Osteocyte (in vitro differentiated cells): ENCODE measurements around the gene FADS2. TPM values are rescaled to one million over a fixed set of nuclear protein-coding genes. Genes with fewer than 3 reads are reported as not detected.
A peak's percentile ranks its signal among the peaks of the same experiment; 100 is the strongest.

Experiments used
- DNase-seq: peaks from one replicate; pipeline ENCODE4 v3.0.0; 2021; ENCODE audit warnings: mixed read lengths; ENCODE audit not compliant: unreplicated experiment; ENCODE audit errors: extremely low spot score
- H3K27ac Mint-ChIP-seq: one replicate; pipeline ENCODE4 v1.8.0; 2021; ENCODE audit warnings: mild to moderate bottlenecking, mixed read lengths; ENCODE audit not compliant: unreplicated experiment
- H3K27me3 Mint-ChIP-seq: one replicate; pipeline ENCODE4 v1.8.0; 2021; ENCODE audit warnings: mixed read lengths; ENCODE audit not compliant: unreplicated experiment
- H3K36me3 Mint-ChIP-seq: one replicate; pipeline ENCODE4 v1.8.0; 2021; ENCODE audit warnings: mixed read lengths; ENCODE audit not compliant: unreplicated experiment
- H3K4me1 Mint-ChIP-seq: one replicate; pipeline ENCODE4 v1.8.0; 2021; ENCODE audit warnings: mixed read lengths; ENCODE audit not compliant: unreplicated experiment
- H3K4me3 Mint-ChIP-seq: one replicate; pipeline ENCODE4 v1.8.0; 2021; ENCODE audit warnings: mild to moderate bottlenecking, moderate library complexity, mixed read lengths; ENCODE audit not compliant: unreplicated experiment
- H3K9me3 Mint-ChIP-seq: one replicate; pipeline ENCODE4 v1.8.0; 2021; ENCODE audit warnings: mixed read lengths; ENCODE audit not compliant: unreplicated experiment
- CTCF ChIP-seq: fragments of 200-600 bp; sonication (generic); IDR thresholded peaks from 2 replicates; pipeline ENCODE4 v1.5.0; 2021; ENCODE audit warnings: antibody characterized with exemption, mild to moderate bottlenecking, moderate library complexity
- total RNA-seq: library from RNA; stranded (reverse); gene quantifications from 2 replicates; pipeline ENCODE4 v1.2.1, GENCODE V29; 2021

Gene FADS2
- total RNA-seq, 1 donor from 2014 or later: 207 TPM

- Mint-ChIP-seq H3K36me3 (peaks cover 2% of the 10 kb centered on the region), H3K9me3 (no peaks in the 10 kb centered on the region), H3K4me1 (peaks cover 53% of the 10 kb centered on the region), H3K4me3 (peak overlapping the region; percentile 56), H3K27me3 (no peaks in the 10 kb centered on the region), H3K27ac (peak overlapping the region; percentile 88)
- DNase-seq: no peak
- no peak for TF ChIP-seq CTCF
These were observed 60.5 kb downstream of the FADS2 start for GRCh38 chr11:61888590-61888989.

- TF ChIP-seq CTCF: no peak
- DNase-seq: no peak
- Mint-ChIP-seq H3K4me1 (peaks cover 60% of the 10 kb centered on the region), H3K4me3 (peak overlapping the region; percentile 84), H3K36me3 (peaks cover 2% of the 10 kb centered on the region), H3K27me3 (no peaks in the 10 kb centered on the region), H3K27ac (peak overlapping the region; percentile 72), H3K9me3 (no peaks in the 10 kb centered on the region)
These were observed 61.7 kb downstream of the FADS2 start for GRCh38 chr11:61889831-61890230.

- Mint-ChIP-seq H3K27ac (peak overlapping the region; percentile 72), H3K4me1 (peaks cover 52% of the 10 kb centered on the region), H3K4me3 (peak overlapping the region; percentile 84), H3K9me3 (no peaks in the 10 kb centered on the region), H3K36me3 (peaks cover 6% of the 10 kb centered on the region), H3K27me3 (no peaks in the 10 kb centered on the region)
- TF ChIP-seq CTCF: peak; percentile 32
- no peak for DNase-seq
These were observed 62.6 kb downstream of the FADS2 start for GRCh38 chr11:61890529-61891330.

- H3K4me3 Mint-ChIP-seq: peak within 1 kb of the TSS; percentile 84
- H3K9me3 Mint-ChIP-seq: no peaks in the 10 kb centered on the region
- H3K27me3 Mint-ChIP-seq: no peaks in the 10 kb centered on the region
- H3K27ac Mint-ChIP-seq: peak within 1 kb of the TSS; percentile 72
- peak; percentile 90 for DNase-seq
- H3K4me1 Mint-ChIP-seq: peaks cover 49% of the 10 kb centered on the region
- TF ChIP-seq CTCF: no peak
- H3K36me3 Mint-ChIP-seq: peaks cover 9% of the 10 kb centered on the region
These were observed 63.4 kb downstream of the FADS2 start, which contains the start of gene FADS3 for GRCh38 chr11:61891331-61892084. FADS3 (minus strand) TSS chr11:61891545; CDS start chr11:61891381, 164 bp downstream.

GRCh38 chr11:61892085-61892370 lies 63.9 kb downstream of the FADS2 start:
- TF ChIP-seq CTCF: peak; percentile 6
- Mint-ChIP-seq H3K9me3 (no peaks in the 10 kb centered on the region), H3K36me3 (peaks cover 14% of the 10 kb centered on the region), H3K27ac (peak overlapping the region; percentile 60), H3K27me3 (no peaks in the 10 kb centered on the region), H3K4me1 (peaks cover 46% of the 10 kb centered on the region), H3K4me3 (peak overlapping the region; percentile 54)
- DNase-seq: no peak
